GM18511 (cell line): ENCODE results near the gene SMCO2.

ENCODE experiments used
- ATAC-seq: cut with Tn5 transposase; IDR thresholded peaks from one replicate; pipeline ENCODE4 v1.9.1; 2021; ENCODE audit warnings: mild to moderate bottlenecking, moderate library complexity; ENCODE audit not compliant: unreplicated experiment

SMCO2 gene

GRCh38 chr12:27451036-27451825 is 4.7 kb downstream of the SMCO2 start:
- ATAC-seq, result no peak

- no peak for ATAC-seq
Measured at GRCh38 chr12:27453421-27453820, 6.9 kb downstream of the SMCO2 start.

- ATAC-seq, result no peak
Measured at GRCh38 chr12:27455589-27455988, 9.1 kb downstream of the SMCO2 start.

GRCh38 chr12:27456618-27457017 is 10.1 kb downstream of the SMCO2 start:
- no peak for ATAC-seq

- no peak for ATAC-seq
Measured at GRCh38 chr12:27460471-27460978, 14.0 kb downstream of the SMCO2 start.

GRCh38 chr12:27462151-27462694 is 15.7 kb downstream of the SMCO2 start:
- ATAC-seq, result no peak

GRCh38 chr12:27462851-27463250 is 16.3 kb downstream of the SMCO2 start:
- ATAC-seq, result no peak

GRCh38 chr12:27463511-27464219 is 17.1 kb downstream of the SMCO2 start:
- no peak for ATAC-seq

- no peak for ATAC-seq
Measured at GRCh38 chr12:27464220-27464554, 17.7 kb downstream of the SMCO2 start.

GRCh38 chr12:27467641-27468040 is 21.1 kb downstream of the SMCO2 start:
- ATAC-seq, result peak; percentile 74

- ATAC-seq, result no peak
Measured at GRCh38 chr12:27468241-27468640, 21.7 kb downstream of the SMCO2 start.

- ATAC-seq, result no peak
Measured at GRCh38 chr12:27469176-27469736, 22.7 kb downstream of the SMCO2 start.

GRCh38 chr12:27472604-27473003 is 26.1 kb downstream of the SMCO2 start:
- ATAC-seq, result no peak

GRCh38 chr12:27474344-27474743 is 27.8 kb downstream of the SMCO2 start:
- ATAC-seq, result no peak

- ATAC-seq, result no peak
Measured at GRCh38 chr12:27477049-27477448, 30.5 kb downstream of the SMCO2 start.

- no peak for ATAC-seq
Measured at GRCh38 chr12:27478949-27479348, 32.4 kb downstream of the SMCO2 start.

GRCh38 chr12:27480016-27480415 is 33.5 kb downstream of the SMCO2 start:
- no peak for ATAC-seq

GRCh38 chr12:27486961-27487360 is 40.4 kb downstream of the SMCO2 start:
- no peak for ATAC-seq

GRCh38 chr12:27488479-27488878 is 41.9 kb downstream of the SMCO2 start:
- ATAC-seq, result no peak

- ATAC-seq, result no peak
Measured at GRCh38 chr12:27491226-27491625, 44.7 kb downstream of the SMCO2 start.

GRCh38 chr12:27493260-27493940 is 46.9 kb downstream of the SMCO2 start:
- ATAC-seq, result no peak
